ENCODE measurements around the gene BRIP1. TPM values are rescaled to one million over a fixed set of nuclear protein-coding genes. Genes with fewer than 3 reads are reported as not detected.

The BRIP1 gene
- total RNA-seq, 1 donor from 2014 or later = 6.4 TPM

- H3K27me3 ChIP-seq (ENCODE audit: insufficient read depth, low read length) = no peaks in the 10 kb centered on the region
- Mint-ChIP-seq H3K4me1 (ENCODE audit: low read depth, unreplicated experiment) (no peaks in the 10 kb centered on the region), H3K27ac (ENCODE audit: unreplicated experiment) (no peak overlapping the region), H3K27me3 (ENCODE audit: low read depth, unreplicated experiment) (no peaks in the 10 kb centered on the region), H3K4me3 (ENCODE audit: unreplicated experiment) (no peak overlapping the region), H3K9me3 (ENCODE audit: unreplicated experiment) (no peaks in the 10 kb centered on the region), H3K36me3 (ENCODE audit: low read depth, unreplicated experiment) (peaks cover 1% of the 10 kb centered on the region)
- H3K4me1 ChIP-seq (ENCODE audit: insufficient read depth, low read length) = no peaks in the 10 kb centered on the region
- no peak overlapping the region for H2AFZ ChIP-seq (ENCODE audit: low read depth, low read length)
- no peaks in the 10 kb centered on the region for H3K79me2 ChIP-seq (ENCODE audit: insufficient read depth, low read length)
- no peak overlapping the region for H3K4me2 ChIP-seq (ENCODE audit: low read length)
- no peak overlapping the region for H3K27ac ChIP-seq (ENCODE audit: low read depth, low read length)
- no peaks in the 10 kb centered on the region for H4K20me1 ChIP-seq (ENCODE audit: insufficient read depth, low read length)
- no peak overlapping the region for H3K4me3 ChIP-seq (ENCODE audit: insufficient read depth, low read depth, low read length)
- no peak overlapping the region for H3K9ac ChIP-seq (ENCODE audit: low read length)
- no peak for TF ChIP-seq CTCF (IDR thresholded peaks at IDR 0.05; ENCODE audit: insufficient read depth, low read depth, low read length)
- TF ChIP-seq EZH2 (IDR thresholded peaks at IDR 0.05; ENCODE audit: insufficient read depth, low read length) = no peak
- peaks cover 2% of the 10 kb centered on the region for H3K36me3 ChIP-seq (ENCODE audit: insufficient read depth, low read length)
- FAIRE-seq (no peak), DNase-seq (ENCODE audit: low read depth) (no peak)
- H3K9me3 ChIP-seq (ENCODE audit: insufficient read depth, low read depth, low read length) = no peaks in the 10 kb centered on the region
These were observed 78.8 kb downstream of the BRIP1 start for GRCh38 chr17:61784510-61784909.

GRCh38 chr17:61783556-61784304 is 79.6 kb downstream of the BRIP1 start:
- no peak overlapping the region for H3K4me3 Mint-ChIP-seq (ENCODE audit: unreplicated experiment)
- no peaks in the 10 kb centered on the region for H3K9me3 ChIP-seq (ENCODE audit: insufficient read depth, low read depth, low read length)

More at GRCh38 chr17:61783556-61784304, 79.6 kb downstream of the BRIP1 start:
- DNase-seq (ENCODE audit: low read depth) = no peak
- no peak overlapping the region for H3K4me3 ChIP-seq (ENCODE audit: insufficient read depth, low read depth, low read length)
- Mint-ChIP-seq H3K9me3 (ENCODE audit: unreplicated experiment) (no peaks in the 10 kb centered on the region), H3K4me1 (ENCODE audit: low read depth, unreplicated experiment) (no peaks in the 10 kb centered on the region), H3K36me3 (ENCODE audit: low read depth, unreplicated experiment) (peaks cover 1% of the 10 kb centered on the region), H3K27ac (ENCODE audit: unreplicated experiment) (no peak overlapping the region), H3K27me3 (ENCODE audit: low read depth, unreplicated experiment) (no peaks in the 10 kb centered on the region)
- TF ChIP-seq EZH2 (IDR thresholded peaks at IDR 0.05; ENCODE audit: insufficient read depth, low read length) (no peak), CTCF (IDR thresholded peaks at IDR 0.05; ENCODE audit: insufficient read depth, low read depth, low read length) (no peak)
- no peak overlapping the region for H3K9ac ChIP-seq (ENCODE audit: low read length)
- FAIRE-seq = no peak
- no peak overlapping the region for H2AFZ ChIP-seq (ENCODE audit: low read depth, low read length)
- H3K27ac ChIP-seq (ENCODE audit: low read depth, low read length) = no peak overlapping the region
- no peaks in the 10 kb centered on the region for H4K20me1 ChIP-seq (ENCODE audit: insufficient read depth, low read length)
- H3K36me3 ChIP-seq (ENCODE audit: insufficient read depth, low read length) = peaks cover 2% of the 10 kb centered on the region
- no peaks in the 10 kb centered on the region for H3K4me1 ChIP-seq (ENCODE audit: insufficient read depth, low read length)
- H3K4me2 ChIP-seq (ENCODE audit: low read length) = no peak overlapping the region
- H3K79me2 ChIP-seq (ENCODE audit: insufficient read depth, low read length) = no peaks in the 10 kb centered on the region
- no peaks in the 10 kb centered on the region for H3K27me3 ChIP-seq (ENCODE audit: insufficient read depth, low read length)
